H1 (cell line): ENCODE data around the gene TP53. TPM values are rescaled to one million over a fixed set of nuclear protein-coding genes. Genes with fewer than 3 reads are reported as not detected.

ENCODE experiments used
- BRCA1 ChIP-seq: IDR thresholded peaks from 2 replicates; pipeline ENCODE4 v1.6.1; 2012; ENCODE audit warnings: low read depth, low read length, improper control_type of control experiment
- CREB1 ChIP-seq: IDR thresholded peaks from 2 replicates; pipeline ENCODE4 v1.6.1; 2012; ENCODE audit warnings: inconsistent platforms
- FOSL1 ChIP-seq: IDR thresholded peaks from 2 replicates; pipeline ENCODE4 v1.6.1; 2011; ENCODE audit warnings: mild to moderate bottlenecking, low read depth, low read length, moderate library complexity; ENCODE audit not compliant: insufficient read depth
- GABPA ChIP-seq: IDR thresholded peaks from 2 replicates; pipeline ENCODE4 v1.6.1; 2011; ENCODE audit warnings: mild to moderate bottlenecking, low read length, moderate library complexity, borderline replicate concordance; ENCODE audit not compliant: insufficient read depth
- GTF2F1 ChIP-seq: IDR thresholded peaks from 2 replicates; pipeline ENCODE4 v1.6.1; 2012; ENCODE audit warnings: low read depth, low read length, improper control_type of control experiment, borderline replicate concordance
- HDAC2 ChIP-seq, 2 experiments: fragments of 300-600 bp in 1 of 2; sonication (generic) in 1 of 2; IDR thresholded peaks; 2 replicates each; pipeline ENCODE4 v1.6.1; 2011 to 2012; ENCODE audit warnings: low read depth in 2 of 2, low read length in 2 of 2, mild to moderate bottlenecking in 2 of 2, moderate library complexity in 2 of 2, borderline replicate concordance in 1 of 2, inconsistent platforms in 1 of 2
- KDM4A ChIP-seq: IDR thresholded peaks from one replicate; pipeline ENCODE4 v1.7.1; 2012; ENCODE audit warnings: low read depth, mild to moderate bottlenecking, moderate library complexity, low read length, inconsistent platforms; ENCODE audit not compliant: severe bottlenecking
- PHF8 ChIP-seq: fragments of 200-600 bp; sonication (generic); conservative IDR thresholded peaks from 2 replicates; pipeline ENCODE4 v1.7.1; 2012; ENCODE audit warnings: low read depth, mild to moderate bottlenecking, inconsistent platforms, low read length, moderate library complexity
- POLR2A ChIP-seq, 2 experiments: IDR thresholded peaks; 1 replicate in 1 of 2; 2 replicates in 1 of 2; pipeline ENCODE4 v1.6.1; 2011; ENCODE audit warnings: low read depth in 2 of 2, low read length in 2 of 2, mild to moderate bottlenecking in 2 of 2; ENCODE audit errors: control extremely low read depth in 1 of 2
- RFX5 ChIP-seq: IDR thresholded peaks from 2 replicates; pipeline ENCODE4 v1.6.1; 2011; ENCODE audit warnings: low read depth, low read length, improper control_type of control experiment, borderline replicate concordance
- SIN3A ChIP-seq, 2 experiments: IDR thresholded peaks in 1 of 2; conservative IDR thresholded peaks in 1 of 2; 2 replicates each; pipeline ENCODE4 v1.6.1; 2011 to 2012; ENCODE audit warnings: low read length in 2 of 2, improper control_type of control experiment in 1 of 2, low read depth in 1 of 2, mild to moderate bottlenecking in 1 of 2
- SP1 ChIP-seq: IDR thresholded peaks from 2 replicates; pipeline ENCODE4 v1.6.1; 2011; ENCODE audit warnings: low read depth, low read length
- SP2 ChIP-seq: IDR thresholded peaks from 2 replicates; pipeline ENCODE4 v1.6.1; 2012; ENCODE audit warnings: mild to moderate bottlenecking, low read length, inconsistent platforms
- TAF1 ChIP-seq: IDR thresholded peaks from 2 replicates; pipeline ENCODE4 v1.6.1; 2011; ENCODE audit warnings: mild to moderate bottlenecking, low read depth, low read length
- TAF7 ChIP-seq: optimal IDR thresholded peaks from 2 replicates; pipeline ENCODE3; 2011; ENCODE audit warnings: low read depth, mild to moderate bottlenecking, inconsistent platforms, low read length, moderate library complexity, borderline replicate concordance
- polyA plus RNA-seq, 7 experiments: library from polyadenylated mRNA; depleted of rRNA in 3 of 7; stranded (reverse) in 5 of 7; unstranded in 2 of 7; fragments of >200 nt in 5 of 7; fragments of 200-250 nt in 2 of 7; gene quantifications; 1 replicate in 5 of 7; 2 replicates in 1 of 7; 4 replicates in 1 of 7; pipeline versions ENCODE4 v1.2.1 to v1.2.3, GENCODE V29; 2011 to 2013; ENCODE audit warnings: missing spikeins in 2 of 7, mixed read lengths in 2 of 7
- total RNA-seq: library from RNA; stranded (reverse); fragmentation: NEBNext Ultra II Directional; extraction: Animal tissue kit (Norgen Biotek cat#: 25700); gene quantifications from 2 replicates; pipeline ENCODE4 v1.2.1, GENCODE V29; 2021
- TF ChIP-seq, protein P1 (sequence below): IDR thresholded peaks from 2 replicates; pipeline ENCODE4 v1.6.1; 2012; ENCODE audit warnings: inconsistent platforms
- TF ChIP-seq, protein P2 (sequence below): IDR thresholded peaks from 2 replicates; pipeline ENCODE4 v1.6.1; 2012; ENCODE audit warnings: low read length, inconsistent platforms
- TF ChIP-seq, protein P3 (sequence below), 3 experiments: IDR thresholded peaks; 1 replicate in 2 of 3; 2 replicates in 1 of 3; pipeline versions ENCODE4 v1.5.1 to v1.6.1; 2011; ENCODE audit warnings: low read length in 3 of 3, mild to moderate bottlenecking in 3 of 3, inconsistent platforms in 2 of 3, low read depth in 1 of 3, moderate library complexity in 1 of 3; ENCODE audit not compliant: insufficient read depth in 1 of 3; ENCODE audit errors: control extremely low read depth in 1 of 3

The TP53 gene
- total and polyA plus RNA-seq, 2 of the 8 experiments (the other 6 are each of a cell fraction or from before 2014, with no cell fraction given) = 143 to 198 TPM

DNA sequence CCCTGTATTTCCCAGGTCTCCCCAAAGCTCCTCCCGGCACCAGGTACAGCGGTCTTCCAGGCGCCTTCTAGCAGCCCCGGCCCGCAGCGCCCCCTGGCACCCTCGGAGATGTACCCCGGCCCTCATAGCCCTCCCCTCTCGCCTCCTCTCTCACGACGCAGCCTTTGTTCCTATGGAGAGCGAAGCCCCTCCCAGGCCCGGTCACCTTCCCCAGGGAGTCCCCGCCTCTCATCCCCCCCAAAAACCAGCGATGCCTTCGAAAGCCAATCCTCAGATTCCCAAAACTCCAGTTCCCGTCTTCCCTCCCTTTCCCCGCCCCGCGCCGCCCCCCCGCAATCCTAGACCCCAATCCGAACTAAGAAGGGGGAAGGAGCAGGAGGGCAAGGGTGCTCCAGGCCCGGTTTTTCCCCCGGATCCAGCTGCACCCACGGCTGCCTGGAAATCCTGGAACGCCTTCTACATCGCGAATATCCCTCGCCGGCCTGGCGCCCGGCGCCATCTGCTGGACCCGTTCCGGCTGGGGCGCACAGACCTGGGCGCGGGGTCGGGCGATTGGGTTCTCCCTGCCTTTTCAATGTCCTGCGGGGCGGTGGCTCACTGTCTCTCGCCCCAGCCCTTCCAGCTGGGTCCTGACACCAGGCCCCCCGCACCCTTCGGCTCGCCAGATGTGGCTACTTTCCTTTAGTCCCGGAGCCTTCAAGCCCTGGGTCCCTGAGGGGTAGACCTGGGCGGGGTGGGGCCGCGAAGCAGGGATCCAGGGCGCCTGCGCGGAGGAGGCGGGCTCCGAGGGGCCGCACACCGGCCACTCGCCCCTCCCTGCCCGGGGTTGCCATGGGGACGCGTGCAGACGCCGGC lies 29.8 kb upstream of the TP53 start, which contains the start of gene DNAH2 (continued):
- TF ChIP-seq TAF1 = 0 out of 2 replicates have a peak, but pooled peaks have one; percentile 28
- peak in 1 of 2 experiments; percentile 89; a peak in 2 of 4 replicates for TF ChIP-seq SIN3A (conservative IDR thresholded peaks at IDR 0.05 in 1 of 2, IDR thresholded peaks at IDR 0.05 in 1 of 2; ENCODE audit: low read depth in 1 of 2, low read length in 2 of 2)
- TF ChIP-seq GTF2F1 = 0 out of 2 replicates have a peak, but pooled peaks have one; percentile 23
- TF ChIP-seq SP2 = no peak
- peak; percentile 54 for TF ChIP-seq TAF7
- no peak for TF ChIP-seq POLR2A (IDR thresholded peaks at IDR 0.05; ENCODE audit: control extremely low read depth in 1 of 2, low read depth in 2 of 2, low read length in 2 of 2)
- TF ChIP-seq SP1 = peak; percentile 100
- TF ChIP-seq HDAC2 (IDR thresholded peaks at IDR 0.05; ENCODE audit: borderline replicate concordance in 1 of 2, low read depth in 2 of 2, low read length in 2 of 2) = peak; percentile 90 to 95; a peak in 3 of 4 replicates
- peak; percentile 94 for TF ChIP-seq KDM4A
- peak; percentile 58 for TF ChIP-seq PHF8
- peak; percentile 72 for TF ChIP-seq RFX5
- TF ChIP-seq, protein P1, sequence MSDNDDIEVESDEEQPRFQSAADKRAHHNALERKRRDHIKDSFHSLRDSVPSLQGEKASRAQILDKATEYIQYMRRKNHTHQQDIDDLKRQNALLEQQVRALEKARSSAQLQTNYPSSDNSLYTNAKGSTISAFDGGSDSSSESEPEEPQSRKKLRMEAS = peak; percentile 66
- 0 out of 2 replicates have a peak, but pooled peaks have one; percentile 3 for TF ChIP-seq BRCA1
- TF ChIP-seq, protein P2, sequence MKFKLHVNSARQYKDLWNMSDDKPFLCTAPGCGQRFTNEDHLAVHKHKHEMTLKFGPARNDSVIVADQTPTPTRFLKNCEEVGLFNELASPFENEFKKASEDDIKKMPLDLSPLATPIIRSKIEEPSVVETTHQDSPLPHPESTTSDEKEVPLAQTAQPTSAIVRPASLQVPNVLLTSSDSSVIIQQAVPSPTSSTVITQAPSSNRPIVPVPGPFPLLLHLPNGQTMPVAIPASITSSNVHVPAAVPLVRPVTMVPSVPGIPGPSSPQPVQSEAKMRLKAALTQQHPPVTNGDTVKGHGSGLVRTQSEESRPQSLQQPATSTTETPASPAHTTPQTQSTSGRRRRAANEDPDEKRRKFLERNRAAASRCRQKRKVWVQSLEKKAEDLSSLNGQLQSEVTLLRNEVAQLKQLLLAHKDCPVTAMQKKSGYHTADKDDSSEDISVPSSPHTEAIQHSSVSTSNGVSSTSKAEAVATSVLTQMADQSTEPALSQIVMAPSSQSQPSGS = peak; percentile 90; the same call in 1 of the 2 replicates
- TF ChIP-seq, protein P3, sequence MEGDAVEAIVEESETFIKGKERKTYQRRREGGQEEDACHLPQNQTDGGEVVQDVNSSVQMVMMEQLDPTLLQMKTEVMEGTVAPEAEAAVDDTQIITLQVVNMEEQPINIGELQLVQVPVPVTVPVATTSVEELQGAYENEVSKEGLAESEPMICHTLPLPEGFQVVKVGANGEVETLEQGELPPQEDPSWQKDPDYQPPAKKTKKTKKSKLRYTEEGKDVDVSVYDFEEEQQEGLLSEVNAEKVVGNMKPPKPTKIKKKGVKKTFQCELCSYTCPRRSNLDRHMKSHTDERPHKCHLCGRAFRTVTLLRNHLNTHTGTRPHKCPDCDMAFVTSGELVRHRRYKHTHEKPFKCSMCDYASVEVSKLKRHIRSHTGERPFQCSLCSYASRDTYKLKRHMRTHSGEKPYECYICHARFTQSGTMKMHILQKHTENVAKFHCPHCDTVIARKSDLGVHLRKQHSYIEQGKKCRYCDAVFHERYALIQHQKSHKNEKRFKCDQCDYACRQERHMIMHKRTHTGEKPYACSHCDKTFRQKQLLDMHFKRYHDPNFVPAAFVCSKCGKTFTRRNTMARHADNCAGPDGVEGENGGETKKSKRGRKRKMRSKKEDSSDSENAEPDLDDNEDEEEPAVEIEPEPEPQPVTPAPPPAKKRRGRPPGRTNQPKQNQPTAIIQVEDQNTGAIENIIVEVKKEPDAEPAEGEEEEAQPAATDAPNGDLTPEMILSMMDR (IDR thresholded peaks at IDR 0.05; ENCODE audit: control extremely low read depth in 1 of 3, insufficient read depth in 1 of 3, low read depth in 1 of 3, low read length in 3 of 3) = peak; percentile 60 to 74 (median 69)
- TF ChIP-seq GABPA = 0 out of 2 replicates have a peak, but pooled peaks have one; percentile 68
- no peak for TF ChIP-seq FOSL1
- TF ChIP-seq CREB1 = peak; percentile 68; the same call in 1 of the 2 replicates
